Cardiac septum (tissue), 1 donor: ENCODE measurements around the gene PDGFD. TPM values are rescaled to one million over a fixed set of nuclear protein-coding genes. Genes with fewer than 3 reads are reported as not detected.

ENCODE experiments used
- DNase-seq: peaks from one replicate; pipeline ENCODE4 v3.0.0-alpha.2; 2020; ENCODE audit warnings: low spot score
- intact Hi-C: fragments of 100-400 bp; cut with DNase I; formaldehyde crosslinking; loops from one replicate; pipeline ENCODE4 v1.14.0; 2022
- total RNA-seq: library from RNA; stranded (reverse); fragmentation: NEBNext Ultra II Directional; extraction: Animal tissue kit (Norgen Biotek cat#: 25700); gene quantifications from one replicate; pipeline ENCODE4 v1.2.1, GENCODE V29; 2021
- donor health status: DM: no; HTN: no; CAD: no.

PDGFD gene
- total RNA-seq, 1 donor from 2014 or later = 19.6 TPM

- intact Hi-C loops = no loop called here
- DNase-seq = no peak
Observed at GRCh38 chr11:104148074-104148473, 15.9 kb downstream of the PDGFD start.

DNA sequence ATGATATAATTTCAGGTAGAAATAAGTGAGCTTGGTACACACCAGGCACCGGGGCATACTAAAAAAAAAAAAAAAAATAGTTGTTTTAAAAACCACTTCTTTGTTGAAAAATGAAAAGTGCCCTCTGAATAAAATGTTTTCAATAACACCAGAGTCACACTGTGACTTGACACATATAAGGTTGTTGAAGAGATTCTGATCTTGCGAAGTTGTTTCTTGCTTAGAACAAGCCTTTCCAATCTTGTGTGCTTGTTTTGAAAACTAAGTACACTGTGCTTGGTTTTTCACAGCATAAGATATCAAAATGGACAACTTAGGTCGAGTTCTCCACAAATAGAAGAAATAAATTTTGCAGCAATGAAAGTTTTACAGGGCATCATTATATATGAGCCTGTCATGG is 17.0 kb downstream of the PDGFD start:
- no peak for DNase-seq
- intact Hi-C loops = no loop called here

- no peak for DNase-seq
- intact Hi-C loops = no loop called here
Observed at GRCh38 chr11:104146421-104146820, 17.5 kb downstream of the PDGFD start.

DNA sequence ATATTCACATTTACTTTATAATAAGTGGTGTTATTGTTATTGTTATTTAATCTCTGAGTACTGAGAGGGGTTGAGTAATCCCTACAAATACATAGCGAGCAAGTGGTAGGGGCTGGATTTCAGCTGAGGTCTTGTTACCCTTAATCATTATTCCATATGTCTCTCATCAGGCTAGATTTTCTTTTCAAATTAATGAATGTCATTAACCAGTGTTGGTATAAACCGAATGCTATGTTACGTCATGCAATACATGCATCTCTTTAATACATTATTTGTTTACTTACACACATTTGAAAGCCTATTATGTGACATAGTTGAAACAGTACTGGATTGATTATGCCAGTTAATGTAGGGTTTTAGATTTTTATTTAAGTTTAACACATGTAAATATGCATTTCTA is 18.9 kb downstream of the PDGFD start:
- intact Hi-C loops = no loop called here
- no peak for DNase-seq

DNA sequence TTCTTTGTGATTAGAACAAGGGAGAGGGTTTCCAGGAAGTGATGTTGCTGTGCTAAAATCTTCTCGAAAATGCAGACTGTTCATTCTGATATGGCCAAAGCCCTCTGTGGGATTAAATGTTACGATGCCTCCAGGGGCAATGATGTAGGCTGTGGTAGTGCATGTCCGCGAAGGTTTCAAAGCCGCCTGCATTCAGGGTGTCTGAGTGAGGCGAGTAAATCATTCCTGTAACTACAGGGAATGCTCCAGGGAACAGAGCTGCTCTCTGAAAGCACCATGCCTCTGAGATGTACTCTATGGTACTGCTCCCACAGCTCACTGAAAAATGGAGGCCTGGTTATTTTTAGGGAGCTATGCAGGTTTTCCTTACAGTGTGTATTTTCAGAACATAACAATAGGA is 21.2 kb downstream of the PDGFD start:
- DNase-seq = no peak
- intact Hi-C loops = no loop called here

- intact Hi-C loops = no loop called here
- DNase-seq = no peak
Observed at GRCh38 chr11:104136861-104137260, 27.1 kb downstream of the PDGFD start.

DNA sequence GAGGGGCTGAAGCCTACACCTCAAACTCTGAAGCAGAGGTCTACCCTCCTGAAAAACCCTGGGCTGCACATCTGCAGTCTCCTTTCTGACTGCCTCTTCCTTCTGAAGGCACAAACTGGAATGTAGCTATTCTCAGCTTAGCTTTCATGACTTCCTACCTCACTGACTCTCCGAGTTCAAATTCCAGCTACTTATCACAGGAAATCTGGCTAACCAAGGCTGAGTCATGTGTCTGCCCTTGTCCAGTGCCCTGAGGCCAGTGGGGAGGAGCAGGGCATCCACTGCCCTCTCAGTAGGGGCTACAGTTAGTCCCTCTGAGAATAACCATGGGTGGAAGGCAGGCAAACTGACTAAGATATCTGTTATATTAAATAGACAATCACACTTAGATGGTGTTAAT is 29.2 kb downstream of the PDGFD start:
- intact Hi-C loops = no loop called here
- DNase-seq = no peak

DNA sequence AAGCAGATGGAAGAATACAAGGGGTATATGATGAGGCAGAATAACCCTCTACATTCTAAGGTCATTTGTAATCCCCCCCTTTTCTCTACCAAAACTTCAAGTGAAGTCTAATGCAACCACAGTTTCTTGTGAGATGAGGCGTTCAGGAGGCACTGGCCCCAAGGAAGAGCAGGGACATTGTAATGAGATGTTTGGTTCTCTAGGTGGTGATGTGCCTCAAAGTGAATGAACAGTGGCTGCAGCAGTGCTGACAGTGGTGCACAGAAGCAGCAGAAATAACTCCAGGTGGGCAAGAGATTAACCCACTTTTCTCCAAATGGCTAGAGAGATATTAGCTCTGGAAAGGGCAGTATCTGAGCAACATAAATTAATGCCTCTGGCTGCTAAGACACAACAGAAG is 33.8 kb downstream of the PDGFD start:
- no peak for DNase-seq
- intact Hi-C loops = no loop called here

- intact Hi-C loops = no loop called here
Observed at GRCh38 chr11:104129145-104129544, 34.8 kb downstream of the PDGFD start.

DNA sequence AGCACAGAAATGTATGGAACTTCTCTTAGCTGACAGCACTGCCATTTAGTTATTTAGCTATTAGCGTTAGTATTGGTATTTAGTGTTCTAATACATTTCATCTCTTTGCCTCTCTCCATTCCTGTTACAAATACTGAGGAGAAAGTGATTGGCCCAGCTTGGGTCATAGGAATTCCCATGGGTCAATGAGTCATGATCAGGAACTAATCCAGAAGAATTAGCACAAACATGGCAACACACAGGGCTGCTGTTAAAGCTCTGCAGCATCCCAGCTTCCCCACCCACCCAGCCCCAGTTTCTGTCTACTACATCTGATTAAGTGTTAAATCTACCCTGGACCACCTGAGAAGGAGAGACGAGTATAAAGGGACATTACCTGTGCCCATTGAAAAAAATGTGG is 36.1 kb downstream of the PDGFD start:
- intact Hi-C loops = no loop called here
- no peak for DNase-seq

More at GRCh38 chr11:104129145-104129544, 34.8 kb downstream of the PDGFD start:
- no peak for DNase-seq

DNA sequence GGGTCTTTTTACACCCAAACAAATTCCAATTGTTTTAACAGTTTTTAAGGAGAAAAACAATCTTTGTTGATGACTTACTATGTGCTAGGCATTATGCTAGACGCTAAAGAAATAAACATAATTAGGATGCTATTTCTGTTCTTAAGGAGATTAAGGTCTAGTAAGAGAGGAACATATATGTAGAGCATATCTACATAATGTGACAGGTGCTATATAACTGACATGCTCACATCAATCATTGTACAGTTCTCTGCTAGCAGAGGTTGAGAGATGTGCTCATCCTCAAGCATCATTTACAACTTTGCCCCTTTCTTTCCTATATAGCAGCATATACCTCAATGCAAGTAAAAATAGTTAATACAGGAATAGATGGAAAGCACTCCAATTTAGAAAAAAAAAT is 37.5 kb downstream of the PDGFD start:
- DNase-seq = no peak
- intact Hi-C loops = no loop called here

- no peak for DNase-seq
Observed at GRCh38 chr11:104124979-104125378, 39.0 kb downstream of the PDGFD start.

GRCh38 chr11:104122836-104123235 is 41.1 kb downstream of the PDGFD start:
- intact Hi-C loops = no loop called here

More at GRCh38 chr11:104124979-104125378, 39.0 kb downstream of the PDGFD start:
- intact Hi-C loops = no loop called here

GRCh38 chr11:104122011-104122635 is 41.8 kb downstream of the PDGFD start:
- intact Hi-C loops = no loop called here
- no peak for DNase-seq

More at GRCh38 chr11:104122836-104123235, 41.1 kb downstream of the PDGFD start:
- DNase-seq = no peak

- no peak for DNase-seq
- intact Hi-C loops = loop anchor here (2.0 kb wide), 1 partner anchor 14 kb away; no protein-coding TSS in a partner anchor
Observed at GRCh38 chr11:104120493-104121137, 43.3 kb downstream of the PDGFD start.

DNA sequence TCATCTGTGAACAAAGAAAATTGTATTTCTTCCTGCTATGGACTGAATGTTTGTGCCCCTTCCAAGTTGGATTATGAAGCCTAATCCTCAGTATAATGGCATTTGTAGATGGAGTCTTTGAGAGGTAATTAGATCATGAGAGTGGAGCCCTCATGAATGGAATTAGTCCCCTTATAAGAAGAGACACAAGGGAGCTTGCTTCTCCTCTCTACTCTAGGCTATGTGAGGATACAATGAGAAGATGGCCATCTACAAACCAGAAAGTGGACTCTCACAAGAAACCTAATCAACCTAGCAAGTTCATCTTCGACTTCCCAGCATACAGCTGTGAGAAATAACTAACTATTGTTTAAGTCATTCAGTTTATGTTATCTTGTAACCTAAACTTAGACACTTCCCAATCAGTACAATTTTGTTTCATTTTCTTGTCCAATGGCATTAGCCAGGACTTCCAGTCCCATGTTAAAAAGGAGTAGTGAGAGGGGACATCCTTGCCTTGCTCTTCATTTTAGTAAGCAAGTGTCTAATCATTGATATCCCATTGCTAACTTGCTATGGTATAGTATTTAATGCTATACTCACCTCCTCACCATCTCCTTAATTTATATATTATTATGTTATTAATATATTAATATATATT is 45.7 kb downstream of the PDGFD start:
- DNase-seq = no peak
- intact Hi-C loops = no loop called here

- DNase-seq = no peak
- intact Hi-C loops = no loop called here
Observed at GRCh38 chr11:104113541-104113940, 50.4 kb downstream of the PDGFD start.

DNA sequence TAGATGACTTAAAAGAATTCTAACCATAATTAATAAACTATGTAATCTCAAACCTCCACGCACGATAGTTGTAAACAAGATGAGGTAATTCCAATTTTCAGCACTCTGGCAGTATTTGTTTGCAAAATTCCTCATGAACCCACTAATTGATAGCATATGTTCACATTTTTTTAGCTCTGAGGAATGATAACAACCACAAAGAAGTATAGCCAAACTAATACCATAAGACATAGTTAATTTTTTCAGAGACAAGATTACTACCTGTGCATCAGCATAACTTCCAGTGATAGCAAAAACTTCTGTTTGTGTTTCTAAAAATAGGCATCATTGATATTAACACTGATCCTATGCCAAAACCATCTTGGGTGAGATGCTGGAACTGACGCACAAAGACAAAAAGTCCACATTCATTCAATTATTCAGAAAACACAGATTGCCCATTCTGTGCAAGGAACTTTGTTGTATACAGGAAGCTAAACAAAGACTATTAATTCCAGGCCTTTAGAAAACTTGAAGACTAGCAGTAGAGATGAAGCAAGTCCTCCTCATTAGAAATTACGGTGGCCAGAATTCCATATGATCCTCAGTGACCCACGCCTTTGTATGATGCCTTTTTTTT is 57.7 kb downstream of the PDGFD start:
- DNase-seq = no peak
- intact Hi-C loops = loop anchor here (2.0 kb wide), 1 partner anchor 15 kb away; no protein-coding TSS in a partner anchor

DNA sequence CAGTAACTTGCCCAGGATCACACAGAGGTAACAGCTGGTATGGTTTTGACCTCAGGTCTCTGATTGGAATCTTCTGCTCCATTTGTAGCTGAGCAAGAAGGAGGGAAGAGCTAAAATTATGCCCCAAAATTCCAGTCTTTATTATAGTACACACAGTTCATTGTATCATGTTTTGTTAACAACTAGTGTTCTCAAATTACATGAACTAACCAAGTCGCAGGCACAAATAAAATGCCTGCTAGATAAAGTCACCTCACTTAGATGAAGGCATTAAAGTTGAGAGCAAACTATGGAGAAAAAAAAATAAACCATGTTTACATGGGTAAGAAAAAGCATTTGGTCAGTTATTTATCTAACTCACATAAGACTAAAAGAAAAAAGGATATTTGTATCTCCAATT is 58.8 kb downstream of the PDGFD start:
- no peak for DNase-seq
- intact Hi-C loops = no loop called here

GRCh38 chr11:104104664-104105063 is 59.3 kb downstream of the PDGFD start:
- intact Hi-C loops = no loop called here
- no peak for DNase-seq

DNA sequence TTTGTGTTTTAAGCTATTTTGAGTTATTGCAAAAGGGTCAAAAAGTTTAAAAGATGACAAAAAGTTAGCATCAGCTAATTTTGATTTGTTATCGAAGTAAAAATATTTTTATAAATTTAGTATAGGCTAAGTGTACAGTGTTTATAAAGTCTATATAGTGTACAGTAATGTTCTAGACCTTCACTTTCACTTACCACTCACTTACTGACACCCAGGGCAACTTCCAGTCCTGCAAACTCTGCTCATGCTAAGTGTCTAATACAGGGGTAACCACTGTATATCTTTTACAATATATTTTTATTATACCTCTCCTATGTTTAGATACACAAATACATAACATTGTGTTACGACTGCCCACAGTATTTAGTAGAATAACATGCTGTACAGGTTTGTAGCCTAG is 59.7 kb downstream of the PDGFD start:
- intact Hi-C loops = no loop called here
- no peak for DNase-seq
